ENCODE data around the gene EMSY. TPM values are rescaled to one million over a fixed set of nuclear protein-coding genes. Genes with fewer than 3 reads are reported as not detected.

Gene EMSY
- total and polyA plus RNA-seq, 2 of the 8 experiments (the other 6 are each of a cell fraction or from before 2014, with no cell fraction given) = 29.6 to 34.6 TPM

- Histone ChIP-seq H2AFZ (ENCODE audit: low read length) (no peak overlapping the region), H4K5ac (ENCODE audit: insufficient read length, low read depth, low read length) (no peak overlapping the region), H3K9me3 (ENCODE audit: insufficient read depth in 2 of 2, low read depth in 1 of 2, low read length in 1 of 2) (no peaks in the 10 kb centered on the region), H3K27ac (ENCODE audit: low read depth, low read length) (no peak overlapping the region), H3K14ac (ENCODE audit: insufficient read length) (no peak overlapping the region), H4K91ac (replicated peaks; ENCODE audit: insufficient read length, low read length) (no peak overlapping the region), H3K4me3 (ENCODE audit: extremely low read depth in 1 of 4, insufficient read depth in 2 of 4, low read depth in 3 of 4, low read length in 4 of 4) (no peak overlapping the region), H2BK120ac (replicated peaks; ENCODE audit: low read depth, low read length) (no peak overlapping the region), H3K4ac (replicated peaks; ENCODE audit: insufficient read length, low read depth, low read length) (no peak overlapping the region), H2BK20ac (ENCODE audit: low read length) (no peak overlapping the region), H2AK5ac (ENCODE audit: low read depth, low read length) (no peak overlapping the region), H2BK5ac (ENCODE audit: low read depth, low read length) (no peak overlapping the region), H3K4me1 (replicated peaks in 1 of 4; ENCODE audit: control insufficient read depth in 3 of 4, insufficient read depth in 4 of 4, low read length in 3 of 4) (no peaks in the 10 kb centered on the region), H3K9ac (replicated peaks in 1 of 4; ENCODE audit: extremely low read depth in 1 of 4, low read depth in 3 of 4, low read length in 3 of 4) (no peak overlapping the region), H3K79me1 (ENCODE audit: low read depth, low read length) (no peaks in the 10 kb centered on the region), H3K23me2 (ENCODE audit: low read depth, low read length) (no peaks in the 10 kb centered on the region), H4K8ac (ENCODE audit: extremely low read depth, insufficient read depth, low read length) (no peak overlapping the region), H3K18ac (ENCODE audit: extremely low read depth, low read length) (no peak overlapping the region), H3K56ac (replicated peaks; ENCODE audit: insufficient read length, low read depth, low read length) (no peak overlapping the region), H2BK12ac (ENCODE audit: low read depth, low read length) (no peak overlapping the region), H3K79me2 (ENCODE audit: control insufficient read depth in 1 of 2, insufficient read depth in 2 of 2, low read length in 2 of 2) (no peaks in the 10 kb centered on the region), H3K27me3 (replicated peaks in 1 of 4; ENCODE audit: control insufficient read depth in 3 of 4, extremely low read depth in 1 of 4, insufficient read depth in 3 of 4, low read length in 3 of 4) (peaks cover 0 to 1% (median 0%) of the 10 kb centered on the region in 4 experiments; a peak in 1 of 7 replicates), H2BK15ac (ENCODE audit: low read length) (no peak overlapping the region), H3K4me2 (ENCODE audit: insufficient read depth in 1 of 2, low read depth in 2 of 2, low read length in 2 of 2) (no peak overlapping the region), H4K20me1 (replicated peaks in 1 of 2; ENCODE audit: control insufficient read depth in 1 of 2, insufficient read depth in 2 of 2, low read length in 2 of 2) (peaks cover 1 to 2% of the 10 kb centered on the region in 2 experiments), H3K23ac (ENCODE audit: insufficient read length) (no peak overlapping the region), H3K36me3 (ENCODE audit: control insufficient read depth in 2 of 4, insufficient read depth in 4 of 4, low read length in 3 of 4) (peaks cover 8 to 64% (median 28%) of the 10 kb centered on the region in 4 experiments)
- no peak for TF ChIP-seq JUN (IDR thresholded peaks at IDR 0.05; ENCODE audit: low read depth, low read length)
- no peak for TF ChIP-seq RXRA (IDR thresholded peaks at IDR 0.05; ENCODE audit: insufficient read depth, low read depth, low read length)
- no peak for TF ChIP-seq TBP (IDR thresholded peaks at IDR 0.05; ENCODE audit: low read depth, low read length)
- TF ChIP-seq SP4 (IDR thresholded peaks at IDR 0.05; ENCODE audit: low read length) = no peak
- TF ChIP-seq NANOG (IDR thresholded peaks at IDR 0.05; ENCODE audit: insufficient read depth, low read depth, low read length, poor library complexity, severe bottlenecking) = no peak
- TF ChIP-seq YY1 (IDR thresholded peaks at IDR 0.05; ENCODE audit: low read depth, low read length) = no peak
- POLR2A ChIA-PET (ENCODE audit: partially characterized antibody) = no interaction called here
- WGBS, 2 experiments (ENCODE audit: extremely low coverage in 1 of 2, insufficient coverage in 1 of 2, insufficient read length in 1 of 2, insufficient replicate concordance in 2 of 2, low coverage in 1 of 2, low lambda C conversion rate in 2 of 2, missing lambda C conversion rate in 1 of 2) = 83% methylated on average over 1 of the region's 1 CpG; no CpG with 5 or more reads in 1 of the 2 experiments
- no peak for FAIRE-seq
- no peak for DNase-seq (ENCODE audit: low read depth in 1 of 2, low spot score in 2 of 2)
- CTCF ChIA-PET (ENCODE audit: partially characterized antibody) = interaction anchor here (0.6 to 1.5 kb wide), 5 partner anchors 55 to 574 kb away, joined by 3 to 4 read pairs (median 3); no protein-coding TSS in a partner anchor
Observed at GRCh38 chr11:76524919-76525318, 80.1 kb downstream of the EMSY start.
